ENCODE measurements around the gene DNMT1. TPM values are rescaled to one million over a fixed set of nuclear protein-coding genes. Genes with fewer than 3 reads are reported as not detected.

The DNMT1 gene
- polyA plus RNA-seq, 1 donor (not counting 4 experiments of a cell fraction or from before 2014, with no cell fraction given): 52.0 TPM

DNA sequence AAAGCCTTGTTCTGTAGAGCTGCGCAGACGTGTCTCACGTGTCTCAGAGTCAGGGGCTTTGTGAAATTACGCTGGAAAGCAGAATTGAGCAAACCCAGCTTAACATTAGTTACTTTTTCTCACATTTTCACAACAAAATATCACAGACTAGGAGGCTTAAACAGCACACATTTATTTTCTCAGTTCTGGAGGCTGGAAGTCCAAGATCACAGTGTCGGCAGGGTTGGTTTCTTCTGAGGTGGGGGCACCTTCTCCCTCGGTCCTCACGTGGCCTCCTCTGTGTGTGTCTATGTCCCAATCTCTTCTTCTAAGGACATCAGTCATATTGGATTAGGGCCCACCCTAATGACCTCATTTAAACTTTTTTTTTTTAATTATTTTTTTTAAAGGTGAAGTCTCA, 70.3 kb downstream of the DNMT1 start:
- Histone ChIP-seq H4K20me1 (ENCODE audit: control insufficient read depth, extremely low read depth, insufficient read depth, low read length) (no peaks in the 10 kb centered on the region), H3K9me1 (ENCODE audit: control insufficient read depth, extremely low read depth, insufficient read depth, low read length) (no peaks in the 10 kb centered on the region), H3K4me1 (ENCODE audit: control insufficient read depth, extremely low read depth, insufficient read depth, low read length) (peaks cover 7% of the 10 kb centered on the region), H2AFZ (ENCODE audit: control insufficient read depth, low read length) (no peak overlapping the region), H3K4me3 (ENCODE audit: control insufficient read depth in 2 of 3, extremely low read depth in 1 of 3, insufficient read depth in 2 of 3, low read depth in 1 of 3, low read length in 3 of 3) (no peak overlapping the region), H3K4me2 (ENCODE audit: control insufficient read depth, extremely low read depth, insufficient read depth, low read depth, low read length) (no peak overlapping the region), H3K9me3 (ENCODE audit: control insufficient read depth, low read depth, low read length) (no peaks in the 10 kb centered on the region), H3K79me2 (ENCODE audit: control insufficient read depth, insufficient read depth, low read length) (peaks cover 3% of the 10 kb centered on the region), H3K36me3 (ENCODE audit: control insufficient read depth in 2 of 2, extremely low read depth in 1 of 2, insufficient read depth in 2 of 2, low read length in 2 of 2) (peaks cover 2 to 5% of the 10 kb centered on the region in 2 experiments), H3K27ac (ENCODE audit: control insufficient read depth, insufficient read depth, low read length) (no peak overlapping the region), H3K27me3 (ENCODE audit: control insufficient read depth, extremely low read depth, insufficient read depth, low read length) (no peaks in the 10 kb centered on the region), H3K9ac (ENCODE audit: control insufficient read depth, extremely low read depth, insufficient read depth, low read length) (no peak overlapping the region)
- DNase-seq (ENCODE audit: low read depth, low spot score) (no peak), FAIRE-seq (no peak)
- dilution Hi-C loops (cut with MboI; ENCODE audit: extremely low pct_ligation_motif_present, low sequenced_read_pairs): no loop called here
- TF ChIP-seq EZH2 (IDR thresholded peaks at IDR 0.05; ENCODE audit: low read length): no peak
- TF ChIP-seq, protein P1, sequence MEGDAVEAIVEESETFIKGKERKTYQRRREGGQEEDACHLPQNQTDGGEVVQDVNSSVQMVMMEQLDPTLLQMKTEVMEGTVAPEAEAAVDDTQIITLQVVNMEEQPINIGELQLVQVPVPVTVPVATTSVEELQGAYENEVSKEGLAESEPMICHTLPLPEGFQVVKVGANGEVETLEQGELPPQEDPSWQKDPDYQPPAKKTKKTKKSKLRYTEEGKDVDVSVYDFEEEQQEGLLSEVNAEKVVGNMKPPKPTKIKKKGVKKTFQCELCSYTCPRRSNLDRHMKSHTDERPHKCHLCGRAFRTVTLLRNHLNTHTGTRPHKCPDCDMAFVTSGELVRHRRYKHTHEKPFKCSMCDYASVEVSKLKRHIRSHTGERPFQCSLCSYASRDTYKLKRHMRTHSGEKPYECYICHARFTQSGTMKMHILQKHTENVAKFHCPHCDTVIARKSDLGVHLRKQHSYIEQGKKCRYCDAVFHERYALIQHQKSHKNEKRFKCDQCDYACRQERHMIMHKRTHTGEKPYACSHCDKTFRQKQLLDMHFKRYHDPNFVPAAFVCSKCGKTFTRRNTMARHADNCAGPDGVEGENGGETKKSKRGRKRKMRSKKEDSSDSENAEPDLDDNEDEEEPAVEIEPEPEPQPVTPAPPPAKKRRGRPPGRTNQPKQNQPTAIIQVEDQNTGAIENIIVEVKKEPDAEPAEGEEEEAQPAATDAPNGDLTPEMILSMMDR (optimal IDR thresholded peaks at IDR 0.05 in 1 of 3, IDR thresholded peaks at IDR 0.05 in 1 of 3, conservative IDR thresholded peaks at IDR 0.05 in 1 of 3; ENCODE audit: extremely low read depth in 1 of 3, insufficient read depth in 2 of 3, low read length in 3 of 3): no peak

DNA sequence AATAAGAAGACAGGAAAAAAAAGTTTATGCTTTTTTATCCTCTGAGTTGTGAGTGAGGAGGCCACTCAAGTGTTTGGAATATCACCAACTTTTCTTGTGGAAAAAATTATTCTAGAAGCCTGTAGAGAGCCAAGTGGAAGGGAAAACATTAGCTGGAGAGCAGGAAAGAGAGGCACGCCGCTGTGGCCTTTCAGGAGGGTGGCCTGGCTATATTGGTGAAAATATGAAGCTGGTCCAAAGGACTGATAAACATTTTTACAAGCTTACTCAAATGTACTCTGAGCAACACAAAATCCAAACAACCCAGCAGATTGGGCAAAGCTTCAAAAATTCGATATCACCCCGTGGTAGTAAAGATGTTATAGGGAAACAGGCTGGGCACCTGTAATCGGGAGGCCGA, 72.7 kb downstream of the DNMT1 start:
- Histone ChIP-seq H3K36me3 (ENCODE audit: control insufficient read depth in 2 of 2, extremely low read depth in 1 of 2, insufficient read depth in 2 of 2, low read length in 2 of 2) (peaks cover 10% of the 10 kb centered on the region in 2 experiments), H4K20me1 (ENCODE audit: control insufficient read depth, extremely low read depth, insufficient read depth, low read length) (no peaks in the 10 kb centered on the region), H3K4me1 (ENCODE audit: control insufficient read depth, extremely low read depth, insufficient read depth, low read length) (peaks cover 16% of the 10 kb centered on the region), H3K27me3 (ENCODE audit: control insufficient read depth, extremely low read depth, insufficient read depth, low read length) (no peaks in the 10 kb centered on the region), H3K27ac (ENCODE audit: control insufficient read depth, insufficient read depth, low read length) (no peak overlapping the region), H3K4me2 (ENCODE audit: control insufficient read depth, extremely low read depth, insufficient read depth, low read depth, low read length) (no peak overlapping the region), H3K9ac (ENCODE audit: control insufficient read depth, extremely low read depth, insufficient read depth, low read length) (no peak overlapping the region), H3K9me3 (ENCODE audit: control insufficient read depth, low read depth, low read length) (no peaks in the 10 kb centered on the region), H3K79me2 (ENCODE audit: control insufficient read depth, insufficient read depth, low read length) (peaks cover 24% of the 10 kb centered on the region), H3K9me1 (ENCODE audit: control insufficient read depth, extremely low read depth, insufficient read depth, low read length) (no peaks in the 10 kb centered on the region), H2AFZ (ENCODE audit: control insufficient read depth, low read length) (no peak overlapping the region), H3K4me3 (ENCODE audit: control insufficient read depth in 2 of 3, extremely low read depth in 1 of 3, insufficient read depth in 2 of 3, low read depth in 1 of 3, low read length in 3 of 3) (no peak overlapping the region)
- DNase-seq (ENCODE audit: low read depth, low spot score): no peak
- dilution Hi-C loops (cut with MboI; ENCODE audit: extremely low pct_ligation_motif_present, low sequenced_read_pairs): no loop called here
- no peak for FAIRE-seq
- TF ChIP-seq EZH2 (IDR thresholded peaks at IDR 0.05; ENCODE audit: low read length): no peak
- TF ChIP-seq, protein P1 (optimal IDR thresholded peaks at IDR 0.05 in 1 of 3, IDR thresholded peaks at IDR 0.05 in 1 of 3, conservative IDR thresholded peaks at IDR 0.05 in 1 of 3; ENCODE audit: extremely low read depth in 1 of 3, insufficient read depth in 2 of 3, low read length in 3 of 3): no peak
